Muscle of leg (tissue), 16 donors: Measurements from ENCODE around the gene EFHC1. TPM values are rescaled to one million over a fixed set of nuclear protein-coding genes. Genes with fewer than 3 reads are reported as not detected.
A peak's percentile ranks its signal among the peaks of the same experiment; 100 is the strongest.

Experiments used
- DNase-seq: peaks from one replicate; pipeline ENCODE4 v3.0.0; 2013
- H3K27ac ChIP-seq: one replicate; pipeline ENCODE4 v1.5.1; 2013; ENCODE audit warnings: mild to moderate bottlenecking, low read length, control low read depth
- H3K27me3 ChIP-seq: one replicate; pipeline ENCODE4 v1.6.1; 2013; ENCODE audit warnings: low read length; ENCODE audit not compliant: control insufficient read depth, insufficient read depth
- H3K36me3 ChIP-seq: one replicate; pipeline ENCODE4 v1.6.1; 2013; ENCODE audit warnings: low read length; ENCODE audit not compliant: control insufficient read depth, insufficient read depth
- H3K4me1 ChIP-seq: one replicate; pipeline ENCODE4 v1.6.1; 2013; ENCODE audit warnings: low read length; ENCODE audit not compliant: control insufficient read depth, insufficient read depth
- H3K4me3 ChIP-seq: one replicate; pipeline ENCODE4 v1.5.1; 2013; ENCODE audit warnings: low read length, control low read depth
- H3K9me3 ChIP-seq: replicated peaks from 2 replicates; pipeline ENCODE4 v1.6.1; 2013; ENCODE audit warnings: low read depth, low read length; ENCODE audit not compliant: control insufficient read depth
- WGBS: methylation state at CpG from one replicate; pipeline ENCODE4 v1.1.5; 2013; ENCODE audit warnings: missing lambda C conversion rate; ENCODE audit not compliant: insufficient coverage; 5-methylcytosine and 5-hydroxymethylcytosine counted together
- long read RNA-seq, 11 donors: transcript quantifications; one replicate each; lab custom pipeline, GENCODE V29; 2026
- polyA plus RNA-seq, 8 donors: library from polyadenylated mRNA; unstranded; fragments of 120-200 nt; gene quantifications; one replicate each; pipeline versions ENCODE4 v1.2.1 to v1.2.3, GENCODE V29; 2013; ENCODE audit warnings: inconsistent platforms in 1 of 8, low replicate concordance in 1 of 8; ENCODE audit not compliant: insufficient read length in 8 of 8, insufficient read depth in 1 of 8
- total RNA-seq: library from RNA; stranded (reverse); fragments of 120-200 nt; gene quantifications from one replicate; pipeline ENCODE4 v1.2.4, GENCODE V29; 2013

EFHC1 gene
- 25.7 TPM for total RNA-seq
- polyA plus RNA-seq = 10 to 100 TPM; 16.9 to 25.0 (median 18.1) TPM
- long read RNA-seq, donor 1, partial matches to known transcripts = 0 of 1 reads
- long read RNA-seq, donor 1, other reads (novel, unspliced or antisense) = 0 of 1 reads
- long read RNA-seq, donor 2 = 0 reads
- long read RNA-seq, donor 3, full-length matches to known transcripts = 2 of 2 reads
- long read RNA-seq, donor 3, partial matches to known transcripts = 0 of 2 reads
- long read RNA-seq, donor 3, other reads (novel, unspliced or antisense) = 0 of 2 reads
- long read RNA-seq, donor 4 = 0 reads
- long read RNA-seq, donor 5, full-length matches to known transcripts = 6 of 18 reads
- long read RNA-seq, donor 5, partial matches to known transcripts = 5 of 18 reads
- long read RNA-seq, donor 5, other reads (novel, unspliced or antisense) = 7 of 18 reads
- long read RNA-seq, donor 6, full-length matches to known transcripts = 4 of 16 reads
- long read RNA-seq, donor 6, partial matches to known transcripts = 5 of 16 reads
- long read RNA-seq, donor 6, other reads (novel, unspliced or antisense) = 7 of 16 reads
- long read RNA-seq, donor 7, partial matches to known transcripts = 8 of 8 reads
- long read RNA-seq, donor 7, other reads (novel, unspliced or antisense) = 0 of 8 reads
- long read RNA-seq, donor 8, full-length matches to known transcripts = 2 of 2 reads
- long read RNA-seq, donor 8, partial matches to known transcripts = 0 of 2 reads
- long read RNA-seq, donor 8, other reads (novel, unspliced or antisense) = 0 of 2 reads
- long read RNA-seq, donor 9, full-length matches to known transcripts = 1 of 1 reads
- long read RNA-seq, donor 9, partial matches to known transcripts = 0 of 1 reads
- long read RNA-seq, donor 9, other reads (novel, unspliced or antisense) = 0 of 1 reads
- long read RNA-seq, donor 10, full-length matches to known transcripts = 6 of 13 reads
- long read RNA-seq, donor 10, partial matches to known transcripts = 7 of 13 reads
- long read RNA-seq, donor 10, other reads (novel, unspliced or antisense) = 0 of 13 reads
- long read RNA-seq, donor 11, full-length matches to known transcripts = 3 of 3 reads
- long read RNA-seq, donor 11, partial matches to known transcripts = 0 of 3 reads
- long read RNA-seq, donor 11, other reads (novel, unspliced or antisense) = 0 of 3 reads

GRCh38 chr6:52419809-52420667 is at the start of gene EFHC1:
TSS of gene EFHC1 (plus strand) at chr6:52420342. CDS start at chr6:52420411, 69 bp downstream.
- Histone ChIP-seq H3K9me3 (no peaks in the 10 kb centered on the region), H3K27me3 (no peaks in the 10 kb centered on the region), H3K4me3 (peak within 1 kb of the TSS; percentile 93), H3K36me3 (no peaks in the 10 kb centered on the region), H3K27ac (peak within 1 kb of the TSS; percentile 96), H3K4me1 (peaks cover 25% of the 10 kb centered on the region)
- WGBS = 0% methylated on average over 49 of the region's 57 CpGs
- peak; percentile 99 for DNase-seq

- H3K4me3 ChIP-seq = no peak overlapping the region
- H3K27me3 ChIP-seq = no peaks in the 10 kb centered on the region
- no peak overlapping the region for H3K27ac ChIP-seq
- peaks cover 3% of the 10 kb centered on the region for H3K4me1 ChIP-seq
- no peaks in the 10 kb centered on the region for H3K36me3 ChIP-seq
- no CpG with 5 or more reads among the region's 2 CpGs for WGBS
- no peaks in the 10 kb centered on the region for H3K9me3 ChIP-seq
- DNase-seq = peak; percentile 56
Measured at GRCh38 chr6:52371656-52372191, 48.4 kb upstream of the EFHC1 start.

GRCh38 chr6:52373151-52373690 is 46.9 kb upstream of the EFHC1 start:
- Histone ChIP-seq H3K27me3 (no peaks in the 10 kb centered on the region), H3K4me3 (no peak overlapping the region), H3K36me3 (no peaks in the 10 kb centered on the region), H3K27ac (no peak overlapping the region), H3K9me3 (no peaks in the 10 kb centered on the region), H3K4me1 (peaks cover 3% of the 10 kb centered on the region)
- no peak for DNase-seq
- 86% methylated on average over 4 of the region's 5 CpGs for WGBS

GRCh38 chr6:52374247-52374646 is 45.9 kb upstream of the EFHC1 start:
- no peaks in the 10 kb centered on the region for H3K9me3 ChIP-seq
- WGBS = no CpG with 5 or more reads among the region's 4 CpGs
- DNase-seq = no peak
- H3K4me3 ChIP-seq = no peak overlapping the region
- H3K27me3 ChIP-seq = no peaks in the 10 kb centered on the region
- peaks cover 3% of the 10 kb centered on the region for H3K4me1 ChIP-seq
- H3K36me3 ChIP-seq = no peaks in the 10 kb centered on the region
- no peak overlapping the region for H3K27ac ChIP-seq

- DNase-seq = no peak
- peaks cover 3% of the 10 kb centered on the region for H3K4me1 ChIP-seq
- 75% methylated on average over 2 of the region's 2 CpGs for WGBS
- H3K27me3 ChIP-seq = no peaks in the 10 kb centered on the region
- H3K4me3 ChIP-seq = no peak overlapping the region
- H3K9me3 ChIP-seq = no peaks in the 10 kb centered on the region
- H3K27ac ChIP-seq = no peak overlapping the region
- no peaks in the 10 kb centered on the region for H3K36me3 ChIP-seq
Measured at GRCh38 chr6:52375780-52376556, 44.2 kb upstream of the EFHC1 start.

- no peaks in the 10 kb centered on the region for H3K9me3 ChIP-seq
- WGBS = no CpG with 5 or more reads among the region's 3 CpGs
- H3K4me1 ChIP-seq = peaks cover 3% of the 10 kb centered on the region
- H3K4me3 ChIP-seq = no peak overlapping the region
- H3K36me3 ChIP-seq = no peaks in the 10 kb centered on the region
- H3K27me3 ChIP-seq = no peaks in the 10 kb centered on the region
- peak; percentile 42 for DNase-seq
- H3K27ac ChIP-seq = no peak overlapping the region
Measured at GRCh38 chr6:52376763-52377162, 43.4 kb upstream of the EFHC1 start.

GRCh38 chr6:52377538-52378221 is 42.5 kb upstream of the EFHC1 start:
- no peaks in the 10 kb centered on the region for H3K27me3 ChIP-seq
- no peak overlapping the region for H3K4me3 ChIP-seq
- WGBS = no CpG with 5 or more reads among the region's 3 CpGs
- no peaks in the 10 kb centered on the region for H3K4me1 ChIP-seq
- no peak overlapping the region for H3K27ac ChIP-seq
- H3K36me3 ChIP-seq = no peaks in the 10 kb centered on the region
- DNase-seq = peak; percentile 19
- H3K9me3 ChIP-seq = no peaks in the 10 kb centered on the region

- H3K4me1 ChIP-seq = no peaks in the 10 kb centered on the region
- H3K27ac ChIP-seq = no peak overlapping the region
- no peak overlapping the region for H3K4me3 ChIP-seq
- H3K9me3 ChIP-seq = no peaks in the 10 kb centered on the region
- WGBS = no CpG with 5 or more reads among the region's 4 CpGs
- no peaks in the 10 kb centered on the region for H3K36me3 ChIP-seq
- no peaks in the 10 kb centered on the region for H3K27me3 ChIP-seq
- no peak for DNase-seq
Measured at GRCh38 chr6:52381249-52381648, 38.9 kb upstream of the EFHC1 start.
